SKM-1 treated with dmso at 0.1 percent for 144 hours (cell line): ENCODE data around the gene MORN1.
"Not testable (repeated sequence)": the region's sequence is repeated elsewhere in the genome, so short reads cannot be mapped to it uniquely, and the experiment has no call there.

Experiments
- DNase-seq: peaks from one replicate; lab custom pipeline; 2025; ENCODE audit not compliant: unreplicated experiment; lab: John Stamatoyannopoulos, UW

The MORN1 gene

DNA sequence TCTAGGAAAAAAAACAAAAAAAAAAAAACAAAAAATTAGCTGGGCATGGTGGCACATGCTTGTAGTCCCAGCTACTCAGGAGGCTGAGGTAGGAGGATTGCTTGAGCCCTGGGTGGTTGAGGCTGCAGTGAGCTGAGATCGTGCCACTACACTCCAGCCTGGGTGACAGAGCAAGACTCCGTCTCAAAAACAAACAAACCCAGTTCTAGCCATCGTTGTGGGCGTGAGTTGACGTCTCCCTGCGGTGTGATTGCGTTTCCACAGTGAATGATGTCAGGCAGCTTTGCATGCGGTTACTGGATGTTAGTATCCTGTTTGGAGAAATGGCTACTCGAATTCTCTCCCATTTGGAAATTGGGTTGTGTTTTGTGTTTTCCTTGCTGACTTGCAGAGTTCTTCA lies 95.1 kb downstream of the MORN1 start:
- DNase-seq = not testable (repeated sequence)

DNA sequence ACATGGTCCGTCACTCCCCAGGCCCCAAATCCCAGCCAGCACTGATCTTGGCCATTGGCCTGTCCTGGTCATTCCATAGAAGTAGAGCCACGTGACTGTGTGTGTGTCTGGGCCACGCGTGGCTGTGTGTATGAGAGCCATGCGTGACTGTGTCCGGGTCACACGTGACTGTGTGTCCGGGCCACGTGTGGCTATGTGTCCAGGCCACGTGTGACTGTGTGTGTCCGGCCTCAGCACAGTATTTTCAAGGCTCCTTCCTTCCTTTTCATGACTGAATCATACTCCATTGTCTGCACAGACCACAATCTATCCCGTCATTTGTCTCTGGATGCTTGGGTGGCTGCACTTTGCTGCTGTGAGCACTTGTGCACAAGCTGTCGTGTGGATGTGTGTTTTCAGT lies 95.8 kb downstream of the MORN1 start:
- DNase-seq = no peak

DNA sequence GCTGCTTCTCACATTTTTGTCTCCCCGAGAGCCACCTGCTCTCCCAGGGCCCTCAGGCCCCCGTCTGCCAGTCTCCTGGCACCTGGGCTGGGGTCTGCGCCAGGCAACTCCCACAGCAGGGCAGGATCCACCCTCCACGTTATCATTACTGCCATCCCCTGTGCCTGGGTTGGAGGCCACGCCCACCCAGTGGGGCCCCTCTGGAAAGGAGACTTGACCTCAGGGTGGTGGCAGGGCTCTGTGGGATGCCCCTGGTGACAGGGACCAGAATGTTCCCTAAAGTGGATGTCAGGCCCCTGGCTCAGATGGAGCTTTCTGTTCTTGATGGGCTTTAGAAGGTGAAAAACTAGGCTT lies 96.7 kb downstream of the MORN1 start:
- DNase-seq = no peak

DNA sequence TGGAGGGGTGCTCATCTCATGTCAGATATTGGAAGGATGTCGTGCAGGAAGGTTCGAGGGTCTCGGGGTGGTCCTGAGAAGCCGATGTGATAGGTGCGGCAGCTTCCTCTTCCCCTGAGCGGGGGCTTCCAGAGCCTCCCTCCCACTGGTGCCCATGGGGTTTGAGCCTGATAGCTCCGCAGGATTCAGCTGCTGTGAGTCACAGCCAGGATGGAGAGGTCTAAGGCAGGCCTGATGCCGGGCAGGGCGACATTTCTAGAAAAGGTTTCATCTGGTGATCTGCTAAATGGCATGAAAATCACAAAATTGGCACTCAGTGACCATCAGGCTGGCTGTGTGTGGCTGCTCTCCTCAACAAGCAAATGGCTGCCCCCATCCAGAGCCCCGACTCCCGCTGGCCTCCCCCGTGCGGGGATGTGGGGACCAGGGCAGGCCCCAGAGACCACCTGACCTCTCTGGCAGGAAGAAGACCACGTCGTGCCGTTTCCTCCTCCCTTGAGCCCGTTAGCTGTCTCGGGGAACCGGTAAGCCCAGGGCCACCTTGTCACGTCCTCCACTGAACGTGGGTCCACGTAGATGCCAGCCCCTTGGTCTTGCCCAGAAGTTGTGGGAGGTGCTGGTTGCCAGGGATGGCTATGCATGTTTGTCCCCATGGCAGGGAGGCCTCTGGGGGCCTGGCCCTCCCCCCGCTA lies 97.2 kb downstream of the MORN1 start:
- DNase-seq = no peak

DNA sequence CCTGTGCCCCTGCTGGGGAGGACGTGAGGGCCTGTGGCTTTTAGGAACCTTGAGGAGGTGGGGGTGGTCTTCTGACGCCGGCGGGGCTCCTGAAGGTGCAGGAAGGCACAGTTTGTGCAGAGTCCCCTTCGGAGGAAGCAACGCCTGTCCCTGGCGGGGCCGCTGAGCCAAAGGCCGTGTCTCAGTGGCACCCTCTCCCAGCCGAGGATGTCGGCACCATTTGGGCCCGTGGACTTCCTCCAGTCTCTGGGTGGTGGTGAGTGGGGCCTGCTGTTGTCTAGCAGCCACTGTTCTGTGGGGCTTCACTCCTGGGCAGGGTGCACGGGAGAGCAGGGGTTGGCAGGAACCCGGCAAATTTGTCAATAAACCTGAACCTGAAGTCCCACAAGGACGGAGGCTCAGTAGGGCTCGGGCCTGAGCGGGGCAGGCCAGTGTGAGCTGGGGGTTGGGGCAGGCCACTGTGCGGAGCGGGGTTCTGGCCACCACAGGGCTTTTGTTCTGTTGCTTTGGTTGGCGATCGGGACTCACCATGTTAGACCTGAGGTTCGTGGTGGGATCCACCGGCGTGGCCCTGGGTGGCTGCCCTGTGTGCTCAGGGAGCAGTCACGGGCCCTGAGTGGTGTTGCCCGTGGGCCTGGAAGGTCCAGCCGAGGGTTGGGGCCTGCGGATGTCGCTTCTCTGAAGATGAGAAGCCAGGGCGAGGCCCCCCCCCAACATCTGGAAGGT lies 98.5 kb downstream of the MORN1 start:
- DNase-seq = no peak

DNA sequence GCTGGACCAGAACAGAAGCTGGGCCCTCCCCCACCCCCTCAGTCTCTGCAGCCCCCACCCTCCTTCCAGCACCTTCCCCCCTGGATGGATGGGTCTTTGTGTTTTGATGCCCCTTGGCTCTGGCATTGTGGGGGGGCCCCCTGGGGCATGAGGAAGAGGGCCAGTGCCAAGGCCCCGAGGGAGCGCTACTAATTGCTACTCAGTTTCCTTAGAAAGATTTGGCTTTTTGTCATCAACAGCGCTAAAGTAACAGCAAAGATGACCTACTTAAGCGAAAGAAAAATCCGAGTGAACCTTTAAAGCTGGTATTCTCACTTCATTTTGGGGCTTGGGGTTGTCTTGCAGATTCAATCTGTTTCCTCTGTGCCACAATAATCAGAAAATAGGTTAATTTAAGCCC lies 99.8 kb downstream of the MORN1 start:
- no peak for DNase-seq

DNA sequence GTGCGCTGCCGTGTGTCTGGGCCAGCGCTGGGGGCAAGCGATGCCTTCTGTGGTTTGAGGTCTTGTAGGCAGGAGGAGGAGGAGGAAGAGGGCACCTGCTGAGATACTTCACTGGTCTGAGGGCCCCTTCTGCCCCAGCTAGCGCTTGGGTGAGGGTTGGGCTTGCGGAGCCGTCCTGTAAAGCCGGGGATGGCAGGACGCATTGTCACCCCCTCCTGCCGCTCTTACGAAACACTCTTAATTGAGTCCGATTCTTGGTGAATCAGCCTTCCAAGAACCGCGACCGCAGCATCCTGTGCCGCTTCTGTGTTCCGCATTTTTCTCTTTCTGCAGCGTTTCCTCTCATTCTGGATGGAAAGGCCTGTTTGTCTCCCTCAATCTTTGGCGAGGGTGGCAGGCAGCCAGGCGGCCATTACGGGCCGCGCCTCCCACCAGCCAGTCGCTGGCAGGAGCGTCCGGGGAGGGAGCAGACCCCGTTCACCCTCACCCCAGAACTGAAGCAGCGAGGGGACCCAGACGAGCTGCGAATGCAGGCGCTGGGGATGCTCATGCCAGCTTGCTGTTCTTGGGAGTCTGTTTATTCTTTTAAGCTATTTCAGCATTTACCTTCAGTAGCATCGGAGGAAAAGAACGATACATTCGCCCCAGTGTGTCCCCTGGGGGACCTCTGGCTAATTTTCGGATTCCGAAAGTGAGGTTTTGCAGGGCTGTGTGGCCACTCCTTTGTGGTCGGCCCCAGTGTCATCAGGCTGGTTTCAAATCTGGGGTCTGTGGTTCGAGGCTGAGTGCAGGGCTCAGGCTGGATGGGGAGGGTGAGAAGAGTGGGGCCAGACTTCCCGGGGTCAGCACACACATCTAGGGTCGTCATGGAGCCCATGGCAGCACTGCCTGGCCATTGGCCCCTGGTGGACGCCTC lies 100.5 kb downstream of the MORN1 start:
- DNase-seq = peak; percentile 99

DNA sequence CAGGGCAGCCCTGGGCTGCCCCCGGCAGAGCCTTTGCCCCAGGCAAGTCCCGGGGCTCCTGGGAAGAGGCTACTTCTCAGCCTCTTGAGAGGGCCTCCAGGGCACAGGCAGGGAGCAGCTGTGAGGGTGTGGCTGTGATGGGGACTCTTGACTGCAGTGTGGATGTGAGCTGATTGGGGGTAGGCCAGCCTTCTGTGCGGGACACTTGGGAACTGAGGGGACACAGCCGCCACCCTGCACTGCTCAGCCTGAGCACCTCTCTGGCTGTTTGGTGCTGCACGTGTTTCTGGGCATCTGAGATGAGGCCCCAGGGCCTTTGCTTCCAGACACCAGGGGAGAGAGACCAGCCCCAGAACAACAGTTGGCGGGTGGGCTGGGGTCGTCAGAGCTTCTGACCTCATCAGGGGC lies 101.2 kb downstream of the MORN1 start:
- DNase-seq = no peak

DNA sequence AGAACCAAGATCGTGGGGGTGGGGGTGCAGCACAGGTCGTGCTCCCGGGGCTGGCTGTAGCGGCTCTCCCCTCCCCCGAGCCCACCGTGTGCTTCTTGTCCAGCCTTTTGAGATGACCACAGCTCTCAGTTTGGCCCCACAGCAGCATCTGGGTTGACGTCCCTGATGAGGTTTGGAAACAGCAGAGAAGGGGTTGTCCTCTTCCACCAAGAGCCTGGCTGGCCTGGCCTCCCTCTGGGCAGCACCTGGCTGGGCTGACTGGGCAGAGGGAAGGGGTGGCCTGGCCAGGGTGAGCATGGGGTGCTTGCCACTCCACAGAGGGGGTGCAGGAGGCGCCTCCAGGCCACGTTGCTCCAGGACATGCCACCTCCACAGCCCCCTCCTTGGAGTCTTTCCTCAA lies 101.7 kb downstream of the MORN1 start:
- no peak for DNase-seq

DNA sequence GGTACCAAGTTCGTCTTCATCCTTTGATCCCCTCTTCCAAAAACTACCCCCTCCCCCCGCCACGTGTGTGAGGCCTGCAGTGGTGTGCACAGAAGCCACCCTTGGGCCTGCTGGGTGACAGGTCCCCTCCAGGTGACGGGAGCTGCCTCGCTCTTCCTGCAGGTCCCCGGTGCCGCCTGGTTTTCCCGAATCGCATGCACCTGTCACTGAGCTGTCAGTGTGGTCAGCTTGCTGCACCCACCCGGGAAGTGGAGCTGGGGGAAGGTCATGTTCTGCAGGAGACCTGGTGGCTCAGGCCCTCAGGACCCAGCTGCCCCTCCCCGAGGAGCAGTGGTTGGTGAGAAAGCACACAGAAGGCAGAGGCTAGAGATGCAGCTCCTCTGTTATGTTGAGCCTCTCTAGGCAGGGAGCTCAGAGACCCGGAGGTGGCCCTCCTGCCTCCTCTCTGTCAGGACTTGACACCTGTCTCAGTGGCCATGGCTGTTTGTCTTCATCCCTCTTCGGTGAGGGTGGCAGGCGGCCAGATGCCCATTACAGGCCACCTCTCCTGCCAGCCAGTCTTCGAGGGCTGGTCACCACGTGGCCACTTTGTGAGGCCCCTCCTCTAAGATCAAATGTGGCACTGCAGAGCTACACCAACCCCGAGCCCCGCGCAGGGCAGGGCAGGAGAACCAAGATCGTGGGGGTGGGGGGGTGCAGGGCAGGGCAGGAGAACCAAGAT lies 102.4 kb downstream of the MORN1 start:
- no peak for DNase-seq

DNA sequence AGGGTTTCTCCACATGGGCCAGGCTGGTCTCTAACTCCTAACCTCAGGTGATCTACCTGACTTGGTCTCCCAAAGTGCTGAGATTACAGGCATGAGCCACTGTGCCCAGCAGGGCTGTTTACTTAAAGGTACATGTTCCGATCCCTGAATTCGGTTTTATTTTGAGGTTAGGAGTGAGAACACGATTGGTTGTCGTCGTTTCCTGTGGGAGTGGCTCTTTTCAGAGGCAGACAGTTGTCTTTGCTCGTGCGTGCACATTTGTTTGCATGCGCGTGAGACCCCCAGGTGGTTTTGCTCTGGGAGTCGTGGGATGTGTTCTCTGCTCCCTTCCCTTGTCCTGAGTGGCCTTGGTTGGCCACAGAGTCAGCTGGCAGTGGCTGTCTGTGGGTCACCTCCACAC lies 103.0 kb downstream of the MORN1 start:
- no peak for DNase-seq

DNA sequence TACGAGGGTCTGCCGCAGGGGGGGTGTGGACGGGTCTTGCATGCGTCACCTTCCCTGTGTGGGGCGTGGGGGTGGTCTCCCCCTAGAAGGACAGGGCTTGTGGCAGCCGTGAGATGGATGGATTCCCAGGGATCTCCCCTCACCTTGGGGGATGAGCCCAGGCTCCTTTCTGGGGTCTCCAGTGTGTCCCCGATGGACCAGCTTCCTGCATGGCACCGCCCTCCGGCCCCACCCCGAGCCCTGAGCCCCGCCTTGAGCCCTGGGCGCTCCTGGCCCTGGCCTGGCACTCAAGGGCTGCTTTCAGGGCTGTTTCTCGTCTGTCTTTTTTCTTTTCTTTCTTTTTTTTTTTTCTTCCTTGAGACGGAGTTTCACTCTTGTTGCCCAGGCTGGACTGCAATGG lies 103.7 kb downstream of the MORN1 start:
- no peak for DNase-seq

DNA sequence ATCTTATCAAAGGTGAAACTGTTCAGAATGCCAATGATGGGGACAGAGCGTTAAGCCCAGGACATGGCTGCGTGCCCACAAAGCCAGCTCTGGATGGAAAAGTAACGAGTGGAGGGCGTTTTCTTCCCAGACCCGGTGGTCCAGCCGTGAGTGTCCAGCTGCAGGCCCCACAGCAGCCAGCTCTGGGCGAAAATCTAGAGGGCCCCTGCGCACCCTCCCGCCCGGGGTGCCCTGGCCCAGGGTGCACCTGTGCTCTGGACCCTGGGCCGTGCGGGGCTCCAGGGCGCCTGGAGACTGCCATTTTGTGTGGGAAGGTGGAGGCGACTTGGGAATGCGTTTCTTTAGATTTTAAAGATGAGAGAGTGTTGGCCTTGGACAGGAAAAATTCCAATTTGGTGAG lies 104.4 kb downstream of the MORN1 start:
- no peak for DNase-seq

DNA sequence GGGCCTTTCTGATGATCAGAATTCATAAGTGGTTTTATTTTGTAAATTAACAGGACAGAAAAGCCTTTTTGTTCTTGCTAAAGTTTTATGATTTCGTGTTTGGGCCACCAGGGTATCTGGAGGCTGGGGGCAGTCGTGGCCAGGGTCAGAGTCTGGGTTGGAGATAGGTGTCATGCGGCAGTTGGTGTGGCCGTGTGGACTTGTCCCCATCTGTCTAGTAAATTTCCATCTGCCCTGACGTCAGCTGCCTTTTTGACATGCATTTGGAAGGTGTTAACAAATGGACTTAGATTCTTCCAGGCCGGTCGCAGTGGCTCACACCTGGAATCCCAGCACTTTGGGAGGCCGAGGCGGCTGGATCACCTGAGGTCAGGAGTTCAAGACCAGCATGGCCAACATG lies 106.4 kb downstream of the MORN1 start:
- no peak for DNase-seq

DNA sequence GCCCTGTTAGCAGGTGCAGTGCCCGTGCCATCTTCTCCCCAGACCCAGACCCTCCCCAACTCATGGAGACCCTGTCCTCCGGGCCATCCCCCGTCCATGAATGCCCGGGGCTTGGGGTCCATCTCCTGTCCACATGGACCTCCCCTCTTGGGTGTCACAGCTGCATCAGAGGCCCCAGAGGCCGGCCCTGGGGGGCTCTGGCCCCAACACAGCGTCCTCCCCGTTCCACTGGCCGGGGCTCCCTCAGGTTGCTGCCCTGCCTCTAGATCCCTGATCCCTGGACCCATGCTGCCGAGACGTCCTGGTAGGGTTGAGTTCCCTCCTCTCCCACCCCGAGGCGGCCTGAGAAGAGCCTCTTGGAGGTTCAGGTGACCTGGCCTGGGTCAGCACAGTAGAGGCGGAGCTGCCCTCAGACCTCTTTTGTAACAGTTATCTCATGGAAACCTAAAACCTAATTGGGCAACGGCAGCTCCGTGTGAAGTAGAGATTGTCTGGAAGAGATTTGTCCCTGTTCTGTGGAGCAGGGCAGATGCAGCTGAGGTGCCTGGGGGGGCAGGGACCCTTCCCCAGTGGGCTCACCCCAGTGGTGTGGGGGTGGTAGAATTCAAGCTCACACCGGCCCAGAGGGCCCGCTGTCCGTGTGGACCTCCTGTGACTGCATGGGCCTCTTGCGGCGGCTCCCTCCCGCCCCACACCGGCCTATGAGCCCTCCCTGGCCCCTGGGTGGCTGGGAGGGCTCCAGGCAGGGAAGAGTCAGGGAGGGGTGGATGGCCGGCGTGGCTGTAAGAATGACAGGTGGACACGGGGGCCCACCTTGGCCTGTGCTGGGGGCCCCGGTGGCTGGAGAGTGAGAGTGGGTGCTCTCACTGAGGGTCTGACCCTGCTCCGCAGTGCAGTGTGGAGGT lies 107.1 kb downstream of the MORN1 start:
- DNase-seq = no peak

DNA sequence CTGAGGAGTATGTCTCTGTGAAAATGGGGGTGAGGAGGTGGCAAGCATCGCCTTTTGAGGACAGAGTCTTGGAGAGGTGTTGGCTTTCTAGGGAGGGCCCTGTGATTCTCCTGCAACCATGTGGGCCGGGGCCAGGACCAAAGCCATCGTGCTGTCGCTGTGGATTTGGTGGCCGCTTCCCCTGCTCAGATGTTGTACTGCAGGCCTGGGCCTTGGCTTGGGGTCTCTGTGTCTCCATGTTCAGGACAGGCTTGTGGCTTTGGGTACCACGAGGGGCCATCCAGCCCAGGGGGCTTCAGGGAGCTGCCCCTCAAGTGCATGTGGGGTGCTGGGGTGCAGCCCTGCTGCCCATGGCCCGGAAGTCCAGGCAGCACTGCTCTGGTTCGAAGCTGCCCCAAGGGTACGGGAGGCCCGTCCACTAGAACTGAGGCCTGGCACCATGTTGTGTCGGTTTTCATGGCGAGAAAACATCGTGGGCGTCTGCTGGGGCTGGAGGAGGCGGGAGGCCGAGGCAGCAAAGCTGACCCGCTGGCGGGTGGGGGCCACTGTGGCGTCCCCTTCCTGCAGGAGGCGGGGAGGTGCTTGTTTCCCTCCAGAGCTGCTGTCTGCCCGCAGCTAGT lies 107.9 kb downstream of the MORN1 start:
- DNase-seq = no peak

DNA sequence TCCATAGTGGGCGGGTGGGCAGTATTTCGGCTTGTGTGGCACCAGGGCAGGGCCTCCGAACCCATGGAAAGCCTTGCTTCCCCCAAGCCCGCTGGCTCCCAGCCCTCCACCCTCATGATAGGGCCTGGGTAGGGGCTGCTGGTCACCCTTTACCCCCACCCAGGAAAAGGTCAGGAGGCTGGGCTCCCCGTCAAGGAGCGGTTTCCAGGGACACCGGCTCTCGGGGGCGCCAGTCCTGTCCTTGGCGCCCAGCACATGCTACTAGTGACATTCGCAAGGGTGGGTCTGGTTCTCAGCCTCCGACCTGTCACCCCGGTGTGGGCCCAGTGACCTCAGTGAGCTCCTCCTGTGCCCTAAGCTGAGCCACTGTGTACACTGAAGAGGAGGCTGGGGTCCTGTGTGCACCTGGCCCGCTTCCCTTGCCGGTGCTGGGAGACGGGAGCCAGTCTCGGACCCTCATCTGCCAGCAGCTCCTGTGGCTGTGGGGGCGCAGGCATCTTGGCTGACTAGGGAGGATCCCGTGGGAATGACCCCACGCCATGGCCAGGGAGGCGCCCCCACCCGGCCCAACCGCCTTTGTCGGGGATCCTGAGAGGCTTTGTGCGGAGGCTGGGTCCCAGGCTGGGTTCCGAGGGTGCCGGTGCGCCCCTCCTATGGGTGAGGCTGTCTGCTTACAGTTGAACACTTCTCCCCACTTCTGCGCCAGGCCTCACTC lies 108.6 kb downstream of the MORN1 start:
- DNase-seq = no peak

DNA sequence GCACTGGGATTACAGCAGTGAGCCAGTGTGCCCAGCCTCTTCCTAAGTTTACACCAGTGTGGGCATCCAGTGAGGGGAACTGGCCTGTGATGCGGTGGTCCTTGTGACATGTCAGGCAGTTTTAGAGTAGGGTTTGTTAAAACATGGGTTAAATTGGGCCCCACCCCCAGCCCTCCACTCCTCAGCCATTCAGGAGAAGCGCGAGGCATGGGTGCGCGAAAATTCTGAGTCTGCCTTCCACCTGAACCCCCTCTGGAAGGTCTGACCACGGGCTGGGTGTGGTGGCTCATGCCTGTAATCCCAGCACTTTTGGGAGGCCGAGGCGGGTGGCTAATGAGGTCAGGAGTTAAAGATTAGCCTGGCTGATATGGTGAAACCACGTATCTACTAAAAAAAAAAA lies 111.5 kb downstream of the MORN1 start:
- no peak for DNase-seq

DNA sequence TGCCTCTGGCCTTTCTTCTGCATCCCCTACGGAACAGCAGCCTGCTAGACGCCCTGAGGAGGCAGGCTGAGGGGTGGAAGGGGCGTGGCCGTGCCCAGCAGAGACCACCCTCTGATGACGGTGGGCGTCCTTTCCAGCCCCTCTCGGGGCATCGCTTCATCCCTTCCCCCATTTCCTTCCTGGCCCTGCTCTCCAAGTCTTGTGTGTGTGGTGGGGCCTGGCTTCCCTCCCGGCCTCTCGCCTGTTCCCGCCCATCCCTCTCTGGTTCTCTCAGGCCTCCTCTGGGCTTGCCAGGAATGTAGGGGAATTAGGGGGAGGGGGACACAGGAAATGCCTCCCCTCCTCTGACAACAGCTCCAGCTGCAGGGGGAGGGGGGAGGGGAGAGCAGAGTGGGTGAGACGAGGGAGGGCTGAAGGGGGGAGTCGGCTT lies 112.1 kb downstream of the MORN1 start:
- DNase-seq = no peak
